ENCODE results near the gene CEMIP. TPM values are rescaled to one million over a fixed set of nuclear protein-coding genes. Genes with fewer than 3 reads are reported as not detected.

The CEMIP gene
- total and polyA plus RNA-seq, 11 donors = 0.04 to 9.6 (median 0.19) TPM

DNA sequence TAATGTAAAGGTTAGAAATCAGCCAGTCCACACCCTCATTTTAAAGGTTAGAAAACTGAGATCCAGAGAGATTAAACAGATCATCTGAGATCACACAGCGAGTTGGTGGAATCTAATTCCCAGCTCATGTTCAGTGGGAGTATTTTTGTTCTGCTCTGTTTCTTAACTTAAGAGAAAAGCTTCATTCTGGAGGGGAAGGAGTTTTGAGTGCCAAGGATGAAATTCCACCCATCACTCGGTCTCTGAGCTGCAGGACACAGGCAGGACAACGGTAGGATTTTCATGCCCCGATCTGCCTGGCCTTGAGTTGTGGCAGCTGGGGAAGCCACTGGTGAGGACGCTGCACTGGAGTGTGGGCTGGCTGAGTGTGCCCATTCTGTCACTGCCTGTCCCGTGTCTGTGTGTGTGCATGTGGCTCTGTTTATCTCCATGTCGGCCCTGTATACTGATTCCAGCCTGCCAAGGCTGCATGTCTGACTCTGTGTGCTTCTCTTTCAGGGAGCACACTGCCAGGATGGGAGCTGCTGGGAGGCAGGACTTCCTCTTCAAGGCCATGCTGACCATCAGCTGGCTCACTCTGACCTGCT lies 94.3 kb downstream of the CEMIP start:
- H3K27ac ChIP-seq = no peak overlapping the region
- TF ChIP-seq POLR2A (IDR thresholded peaks at IDR 0.05) = no peak
- TF ChIP-seq, protein P1, sequence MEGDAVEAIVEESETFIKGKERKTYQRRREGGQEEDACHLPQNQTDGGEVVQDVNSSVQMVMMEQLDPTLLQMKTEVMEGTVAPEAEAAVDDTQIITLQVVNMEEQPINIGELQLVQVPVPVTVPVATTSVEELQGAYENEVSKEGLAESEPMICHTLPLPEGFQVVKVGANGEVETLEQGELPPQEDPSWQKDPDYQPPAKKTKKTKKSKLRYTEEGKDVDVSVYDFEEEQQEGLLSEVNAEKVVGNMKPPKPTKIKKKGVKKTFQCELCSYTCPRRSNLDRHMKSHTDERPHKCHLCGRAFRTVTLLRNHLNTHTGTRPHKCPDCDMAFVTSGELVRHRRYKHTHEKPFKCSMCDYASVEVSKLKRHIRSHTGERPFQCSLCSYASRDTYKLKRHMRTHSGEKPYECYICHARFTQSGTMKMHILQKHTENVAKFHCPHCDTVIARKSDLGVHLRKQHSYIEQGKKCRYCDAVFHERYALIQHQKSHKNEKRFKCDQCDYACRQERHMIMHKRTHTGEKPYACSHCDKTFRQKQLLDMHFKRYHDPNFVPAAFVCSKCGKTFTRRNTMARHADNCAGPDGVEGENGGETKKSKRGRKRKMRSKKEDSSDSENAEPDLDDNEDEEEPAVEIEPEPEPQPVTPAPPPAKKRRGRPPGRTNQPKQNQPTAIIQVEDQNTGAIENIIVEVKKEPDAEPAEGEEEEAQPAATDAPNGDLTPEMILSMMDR (IDR thresholded peaks at IDR 0.05) = no peak
- intact Hi-C loops (cut with DNase I) = no loop called here

DNA sequence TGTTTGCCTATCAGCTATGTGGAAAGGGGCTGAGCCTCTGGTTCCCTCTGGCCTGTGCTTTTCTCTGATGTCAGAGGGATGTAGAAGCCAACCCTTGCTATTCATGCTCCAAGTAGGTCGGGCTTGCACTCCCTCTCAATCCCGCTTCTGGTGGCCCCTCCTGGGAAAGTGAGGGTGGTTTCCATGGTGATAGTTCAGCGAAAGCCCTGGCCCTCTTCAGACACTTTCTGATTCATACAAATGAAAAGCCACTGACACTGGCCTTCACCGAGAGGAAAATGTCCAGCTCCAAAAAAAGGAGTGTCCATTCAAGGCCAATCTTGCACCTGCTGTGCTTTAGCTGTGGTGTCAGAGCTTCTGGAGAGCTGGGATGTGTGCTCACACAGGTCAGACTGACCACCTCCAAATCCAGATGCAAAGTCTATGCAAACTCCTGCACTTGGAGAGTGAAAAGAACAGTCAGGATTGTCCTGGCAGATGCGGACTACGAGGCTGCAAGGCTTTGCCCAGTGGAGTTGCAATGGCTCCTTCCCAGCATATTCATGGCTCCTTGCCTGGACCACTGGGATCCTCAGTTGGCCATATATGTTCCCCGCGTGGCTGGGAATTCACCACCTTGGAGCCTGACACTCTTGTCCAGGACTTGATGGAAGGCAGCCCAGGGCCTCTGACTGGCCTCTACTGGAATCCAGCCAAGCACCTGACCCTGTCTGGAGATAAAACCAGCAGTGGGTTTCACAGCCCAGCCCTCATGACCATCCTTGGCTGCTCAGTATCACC lies 96.6 kb downstream of the CEMIP start:
- Histone ChIP-seq H3K9me3 (no peaks in the 10 kb centered on the region), H3K4me1 (peaks cover 0 to 24% (median 9%) of the 10 kb centered on the region in 12 donors), H3K4me3 (no peak overlapping the region), H3K36me3 (no peaks in the 10 kb centered on the region), H3K27me3 (no peaks in the 10 kb centered on the region), H3K27ac (no peak overlapping the region)
- 44 to 60% (median 54%) methylated on average over 8 of the region's 8 CpGs for WGBS, 4 donors
- ATAC-seq = peak; percentile 42 to 88 (median 76)
- intact Hi-C loops (cut with DNase I) = no loop called here
- peak in 4 of 5 donors; percentile 31 to 63 (median 48) for DNase-seq
- TF ChIP-seq, protein P1 (IDR thresholded peaks at IDR 0.05) = no peak
- TF ChIP-seq POLR2A (IDR thresholded peaks at IDR 0.05) = no peak

More for the DNA sequence above, 94.3 kb downstream of the CEMIP start:
- WGBS, 4 donors = 49 to 70% (median 60%) methylated on average over 7 of the region's 7 CpGs
- no peaks in the 10 kb centered on the region for H3K27me3 ChIP-seq
- DNase-seq = peak in 1 of 5 donors; percentile 53
- ATAC-seq = peak in 3 of 4 donors; percentile 17 to 72 (median 48)
- no peaks in the 10 kb centered on the region for H3K9me3 ChIP-seq
- no peak overlapping the region for H3K4me3 ChIP-seq
- peaks cover 0 to 23% (median 9%) of the 10 kb centered on the region in 12 donors for H3K4me1 ChIP-seq
- no peaks in the 10 kb centered on the region for H3K36me3 ChIP-seq

DNA sequence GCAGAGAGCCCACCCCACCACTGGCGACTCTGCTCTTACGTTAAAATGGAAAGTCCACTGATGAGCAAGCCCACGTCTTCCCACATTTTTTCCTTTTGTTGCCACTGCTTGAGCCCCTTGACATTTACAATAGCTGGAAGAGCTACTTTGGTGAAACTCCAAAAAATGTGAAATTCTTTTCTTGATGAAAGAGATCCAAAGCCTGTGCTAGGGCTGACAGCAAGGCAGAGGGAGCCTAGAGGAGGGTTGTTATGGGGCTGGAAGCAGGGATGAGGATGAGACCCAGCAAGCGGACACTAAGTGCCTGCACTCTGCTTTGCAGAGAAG lies 97.1 kb downstream of the CEMIP start:
- Histone ChIP-seq H3K9me3 (no peaks in the 10 kb centered on the region), H3K27ac (no peak overlapping the region), H3K4me3 (no peak overlapping the region), H3K36me3 (no peaks in the 10 kb centered on the region), H3K27me3 (no peaks in the 10 kb centered on the region), H3K4me1 (peaks cover 0 to 24% (median 9%) of the 10 kb centered on the region in 12 donors)
- DNase-seq = no peak
- ATAC-seq = no peak
- TF ChIP-seq, protein P1 (IDR thresholded peaks at IDR 0.05) = no peak
- no peak for TF ChIP-seq POLR2A (IDR thresholded peaks at IDR 0.05)
- intact Hi-C loops (cut with DNase I) = no loop called here
- WGBS, 4 donors = 72 to 82% (median 78%) methylated on average over 4 of the region's 4 CpGs

DNA sequence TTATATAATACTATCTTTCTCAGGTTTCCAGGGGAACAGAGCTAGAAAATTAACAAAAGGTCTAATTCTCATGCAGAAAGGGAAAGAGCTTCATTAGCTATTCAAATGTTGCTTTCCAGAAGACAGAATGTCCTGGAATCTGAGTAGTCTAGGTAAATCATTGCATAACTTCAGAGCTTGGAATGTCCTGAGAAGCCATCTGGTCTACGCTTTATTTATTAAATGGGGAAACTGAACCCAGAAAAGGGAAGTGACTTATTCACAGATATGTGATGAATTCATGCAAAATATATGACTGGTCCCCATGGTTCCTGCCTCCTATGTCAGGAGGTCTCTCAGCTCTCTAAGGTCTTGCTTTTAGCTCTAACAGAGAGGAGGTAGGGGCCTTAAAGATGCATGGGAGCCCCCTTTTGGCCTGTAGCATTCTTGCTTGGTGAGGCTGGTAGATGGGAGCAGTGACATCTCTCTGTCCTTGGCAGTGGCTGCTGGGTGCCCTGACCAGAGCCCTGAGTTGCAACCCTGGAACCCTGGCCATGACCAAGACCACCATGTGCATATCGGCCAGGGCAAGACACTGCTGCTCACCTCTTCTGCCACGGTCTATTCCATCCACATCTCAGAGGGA lies 99.2 kb downstream of the CEMIP start:
- Histone ChIP-seq H3K27ac (no peak overlapping the region), H3K27me3 (no peaks in the 10 kb centered on the region), H3K9me3 (no peaks in the 10 kb centered on the region), H3K4me1 (peaks cover 0 to 24% (median 9%) of the 10 kb centered on the region in 12 donors), H3K36me3 (no peaks in the 10 kb centered on the region), H3K4me3 (no peak overlapping the region)
- ATAC-seq = no peak
- intact Hi-C loops (cut with DNase I) = no loop called here
- 91 to 96% (median 95%) methylated on average over 2 to 3 of the region's 3 CpGs for WGBS, 4 donors
- TF ChIP-seq POLR2A (IDR thresholded peaks at IDR 0.05) = no peak
- TF ChIP-seq, protein P1 (IDR thresholded peaks at IDR 0.05) = no peak
- no peak for DNase-seq
